Panc1 (cell line): ENCODE results near the gene PARP9. TPM values are rescaled to one million over a fixed set of nuclear protein-coding genes. Genes with fewer than 3 reads are reported as not detected.

ENCODE experiments used
- ATAC-seq: fragments of 200-7000 bp; cut with Tn5 transposase; 2 replicates; pipeline ENCODE4 v1.9.1; 2020; ENCODE audit warnings: mild to moderate bottlenecking, moderate library complexity
- BruUV-seq: library from RNA; stranded (reverse); fragments of 400-500 nt; replicated peaks from 2 replicates; lab custom pipeline; 2021; lab: Mats Ljungman, UMichigan
- CTCF ChIA-PET: fragments of 300-600 bp; sonication (Branson Sonifier 250); formaldehyde crosslinking; loops from one replicate; lab custom pipeline; 2022; ENCODE audit warnings: antibody characterized with exemption; lab: Charles Lee
- POLR2A ChIA-PET: fragments of 300-600 bp; sonication (Branson Sonifier 250); formaldehyde crosslinking; loops from one replicate; lab custom pipeline; 2022; ENCODE audit warnings: antibody characterized with exemption; lab: Charles Lee
- DNase-seq: peaks from one replicate; pipeline ENCODE4 v3.0.0-alpha.2; 2010; ENCODE audit warnings: low read depth, low spot score
- H3K27ac ChIP-seq: 2 replicates; pipeline ENCODE4 v1.5.1; 2011; ENCODE audit warnings: mild to moderate bottlenecking, low read length, inconsistent platforms
- H3K27me3 ChIP-seq: fragments of 200-500 bp; sonication (Bioruptor generic); 2 replicates; pipeline ENCODE4 v1.6.0; 2014; ENCODE audit warnings: low read length, inconsistent platforms; ENCODE audit not compliant: control insufficient read depth, insufficient read depth
- H3K36me3 ChIP-seq: fragments of 200-500 bp; sonication (Bioruptor generic); 2 replicates; pipeline ENCODE4 v1.5.1; 2014; ENCODE audit warnings: inconsistent platforms, mild to moderate bottlenecking, low read length, moderate library complexity; ENCODE audit not compliant: control insufficient read depth, insufficient read depth
- H3K4me1 ChIP-seq: 2 replicates; pipeline ENCODE4 v1.5.1; 2011; ENCODE audit warnings: inconsistent platforms, mild to moderate bottlenecking, low read length, moderate library complexity; ENCODE audit not compliant: control insufficient read depth, insufficient read depth
- H3K4me3 ChIP-seq, 2 experiments: 2 replicates each; pipeline ENCODE4 v1.5.1; 2011 to 2012; ENCODE audit warnings: low read depth in 2 of 2, low read length in 2 of 2, mild to moderate bottlenecking in 2 of 2, inconsistent platforms in 1 of 2, moderate library complexity in 1 of 2
- H3K9me3 ChIP-seq: fragments of 200-500 bp; sonication (Bioruptor generic); 2 replicates; pipeline ENCODE4 v1.5.1; 2014; ENCODE audit warnings: low read depth, mild to moderate bottlenecking, inconsistent platforms, low read length, moderate library complexity; ENCODE audit not compliant: control insufficient read depth, insufficient read depth
- POLR2AphosphoS5 ChIP-seq: IDR thresholded peaks from 2 replicates; pipeline ENCODE4 v1.6.1; 2012; ENCODE audit warnings: mild to moderate bottlenecking, low read depth, low read length, moderate library complexity
- SIN3A ChIP-seq: IDR thresholded peaks from 2 replicates; pipeline ENCODE4 v1.6.1; 2012; ENCODE audit warnings: low read depth, mild to moderate bottlenecking, low read length, moderate library complexity, borderline replicate concordance; ENCODE audit not compliant: insufficient read depth
- TCF7L2 ChIP-seq: IDR thresholded peaks from 2 replicates; pipeline ENCODE4 v1.6.1; 2011; ENCODE audit warnings: mild to moderate bottlenecking, low read depth, low read length, inconsistent platforms
- in situ Hi-C: cut with HindIII; loops from 2 replicates; pipeline ENCODE4 v1.10.0; 2016; ENCODE audit warnings: low sequenced_read_pairs, low pct_unique_long_range_greater_than_20kb
- intact Hi-C: fragments of 100-400 bp; cut with micrococcal nuclease; formaldehyde crosslinking; loops from one replicate; pipeline ENCODE4 v1.10.0; 2022; ENCODE audit not compliant: unreplicated experiment
- total RNA-seq: library from RNA; stranded (reverse); gene quantifications from one replicate; pipeline ENCODE4 v1.2.1, GENCODE V29; 2021; ENCODE audit not compliant: unreplicated experiment
- TF ChIP-seq, protein P1 (sequence below), 2 experiments: IDR thresholded peaks; 2 replicates each; pipeline ENCODE4 v1.6.1; 2011 to 2012; ENCODE audit warnings: low read depth in 2 of 2, control low read depth in 1 of 2, low read length in 1 of 2, mild to moderate bottlenecking in 1 of 2, moderate library complexity in 1 of 2; ENCODE audit not compliant: insufficient read depth in 1 of 2
- TF ChIP-seq, protein P2 (sequence below): fragments of 450-650 bp; IDR thresholded peaks from 2 replicates; pipeline ENCODE4 v1.5.1; 2017; ENCODE audit warnings: mild to moderate bottlenecking

Gene PARP9
- total RNA-seq, 1 experiment from 2014 or later, result 14.5 TPM

DNA sequence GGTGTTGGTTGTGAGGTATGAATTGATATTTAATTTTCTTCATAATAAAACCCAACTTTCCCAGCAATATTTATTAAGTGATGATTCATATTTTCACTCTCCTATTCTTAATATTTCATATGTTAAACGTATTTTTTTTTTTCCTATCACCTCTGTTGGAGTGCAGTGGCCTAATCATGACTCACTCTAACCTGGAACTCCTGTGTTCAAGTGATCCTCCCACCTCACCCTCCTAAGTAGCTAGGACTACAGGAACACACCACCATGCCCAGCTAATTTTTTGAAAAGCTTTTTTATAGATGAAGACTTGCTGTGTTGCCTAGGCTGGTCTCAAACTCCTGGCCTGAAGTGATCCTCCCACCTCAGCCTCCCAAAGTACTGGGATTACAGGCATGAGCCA, 22.0 kb upstream of the PARP9 start:
- Histone ChIP-seq H3K4me1 (no peaks in the 10 kb centered on the region), H3K27me3 (no peaks in the 10 kb centered on the region), H3K9me3 (peaks cover 21% of the 10 kb centered on the region; the same call in 1 of the 2 replicates), H3K27ac (no peak overlapping the region), H3K36me3 (no peaks in the 10 kb centered on the region), H3K4me3 (no peak overlapping the region)
- no TSS peak for BruUV-seq
- POLR2A ChIA-PET, result no interaction called here
- intact Hi-C loops, result no loop called here
- TF ChIP-seq, protein P1, sequence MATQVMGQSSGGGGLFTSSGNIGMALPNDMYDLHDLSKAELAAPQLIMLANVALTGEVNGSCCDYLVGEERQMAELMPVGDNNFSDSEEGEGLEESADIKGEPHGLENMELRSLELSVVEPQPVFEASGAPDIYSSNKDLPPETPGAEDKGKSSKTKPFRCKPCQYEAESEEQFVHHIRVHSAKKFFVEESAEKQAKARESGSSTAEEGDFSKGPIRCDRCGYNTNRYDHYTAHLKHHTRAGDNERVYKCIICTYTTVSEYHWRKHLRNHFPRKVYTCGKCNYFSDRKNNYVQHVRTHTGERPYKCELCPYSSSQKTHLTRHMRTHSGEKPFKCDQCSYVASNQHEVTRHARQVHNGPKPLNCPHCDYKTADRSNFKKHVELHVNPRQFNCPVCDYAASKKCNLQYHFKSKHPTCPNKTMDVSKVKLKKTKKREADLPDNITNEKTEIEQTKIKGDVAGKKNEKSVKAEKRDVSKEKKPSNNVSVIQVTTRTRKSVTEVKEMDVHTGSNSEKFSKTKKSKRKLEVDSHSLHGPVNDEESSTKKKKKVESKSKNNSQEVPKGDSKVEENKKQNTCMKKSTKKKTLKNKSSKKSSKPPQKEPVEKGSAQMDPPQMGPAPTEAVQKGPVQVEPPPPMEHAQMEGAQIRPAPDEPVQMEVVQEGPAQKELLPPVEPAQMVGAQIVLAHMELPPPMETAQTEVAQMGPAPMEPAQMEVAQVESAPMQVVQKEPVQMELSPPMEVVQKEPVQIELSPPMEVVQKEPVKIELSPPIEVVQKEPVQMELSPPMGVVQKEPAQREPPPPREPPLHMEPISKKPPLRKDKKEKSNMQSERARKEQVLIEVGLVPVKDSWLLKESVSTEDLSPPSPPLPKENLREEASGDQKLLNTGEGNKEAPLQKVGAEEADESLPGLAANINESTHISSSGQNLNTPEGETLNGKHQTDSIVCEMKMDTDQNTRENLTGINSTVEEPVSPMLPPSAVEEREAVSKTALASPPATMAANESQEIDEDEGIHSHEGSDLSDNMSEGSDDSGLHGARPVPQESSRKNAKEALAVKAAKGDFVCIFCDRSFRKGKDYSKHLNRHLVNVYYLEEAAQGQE (IDR thresholded peaks at IDR 0.05; ENCODE audit: insufficient read depth in 1 of 2, low read depth in 2 of 2, low read length in 1 of 2), result no peak
- TF ChIP-seq, protein P2, sequence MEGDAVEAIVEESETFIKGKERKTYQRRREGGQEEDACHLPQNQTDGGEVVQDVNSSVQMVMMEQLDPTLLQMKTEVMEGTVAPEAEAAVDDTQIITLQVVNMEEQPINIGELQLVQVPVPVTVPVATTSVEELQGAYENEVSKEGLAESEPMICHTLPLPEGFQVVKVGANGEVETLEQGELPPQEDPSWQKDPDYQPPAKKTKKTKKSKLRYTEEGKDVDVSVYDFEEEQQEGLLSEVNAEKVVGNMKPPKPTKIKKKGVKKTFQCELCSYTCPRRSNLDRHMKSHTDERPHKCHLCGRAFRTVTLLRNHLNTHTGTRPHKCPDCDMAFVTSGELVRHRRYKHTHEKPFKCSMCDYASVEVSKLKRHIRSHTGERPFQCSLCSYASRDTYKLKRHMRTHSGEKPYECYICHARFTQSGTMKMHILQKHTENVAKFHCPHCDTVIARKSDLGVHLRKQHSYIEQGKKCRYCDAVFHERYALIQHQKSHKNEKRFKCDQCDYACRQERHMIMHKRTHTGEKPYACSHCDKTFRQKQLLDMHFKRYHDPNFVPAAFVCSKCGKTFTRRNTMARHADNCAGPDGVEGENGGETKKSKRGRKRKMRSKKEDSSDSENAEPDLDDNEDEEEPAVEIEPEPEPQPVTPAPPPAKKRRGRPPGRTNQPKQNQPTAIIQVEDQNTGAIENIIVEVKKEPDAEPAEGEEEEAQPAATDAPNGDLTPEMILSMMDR, result no peak
- TF ChIP-seq POLR2AphosphoS5 (no peak), TCF7L2 (no peak), SIN3A (no peak)
- in situ Hi-C loops, result no loop called here
- CTCF ChIA-PET, result no interaction called here
- no peak for ATAC-seq
- no peak for DNase-seq

DNA sequence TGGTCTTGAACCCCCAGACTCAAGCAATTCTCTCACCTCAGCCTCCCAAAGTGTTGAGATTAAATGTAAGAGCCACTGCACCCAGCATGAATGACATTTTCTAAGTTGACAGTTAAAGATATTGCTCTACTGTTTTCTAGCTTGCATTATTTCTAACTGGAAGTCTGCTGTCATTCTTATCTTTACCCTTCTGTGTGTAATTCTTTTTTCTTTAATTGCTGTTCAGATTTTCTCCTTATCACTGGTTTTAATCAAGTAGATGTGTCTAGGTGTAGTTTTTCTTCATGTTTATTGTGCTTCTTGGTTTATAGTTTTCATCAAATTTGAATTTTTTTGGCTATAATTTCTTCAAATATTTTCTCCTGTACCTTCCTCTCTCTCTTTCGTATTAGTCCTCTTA, 18.3 kb upstream of the PARP9 start:
- ATAC-seq (no peak), DNase-seq (no peak)
- Histone ChIP-seq H3K4me1 (no peaks in the 10 kb centered on the region), H3K4me3 (no peak overlapping the region), H3K36me3 (no peaks in the 10 kb centered on the region), H3K9me3 (peaks cover 21% of the 10 kb centered on the region; the same call in 1 of the 2 replicates), H3K27ac (no peak overlapping the region), H3K27me3 (no peaks in the 10 kb centered on the region)
- CTCF ChIA-PET, result no interaction called here
- in situ Hi-C loops (no loop called here), intact Hi-C loops (no loop called here)
- POLR2A ChIA-PET, result interaction anchor here (0.7 kb wide), 1 partner anchor 37 kb away, joined by 6 read pairs; no protein-coding TSS in a partner anchor
- no TSS peak for BruUV-seq
- no peak for TF ChIP-seq TCF7L2
- TF ChIP-seq, protein P1 (IDR thresholded peaks at IDR 0.05; ENCODE audit: insufficient read depth in 1 of 2, low read depth in 2 of 2, low read length in 1 of 2), result no peak
- TF ChIP-seq POLR2AphosphoS5, result no peak
- no peak for TF ChIP-seq SIN3A
- TF ChIP-seq, protein P2, result no peak
